HG03565 (cell line): ENCODE results near the gene NDRG2.
"Not testable (repeated sequence)": the region's sequence is repeated elsewhere in the genome, so short reads cannot be mapped to it uniquely, and the experiment has no call there.

Experiments used
- ATAC-seq: cut with Tn5 transposase; IDR thresholded peaks from one replicate; pipeline ENCODE4 v1.9.1; 2021; ENCODE audit warnings: mild to moderate bottlenecking, moderate library complexity; ENCODE audit not compliant: unreplicated experiment

The NDRG2 gene

GRCh38 chr14:21056520-21057163, 31.8 kb upstream of the NDRG2 start:
- no peak for ATAC-seq

- ATAC-seq: no peak
Observed at GRCh38 chr14:21055432-21056117, 30.7 kb upstream of the NDRG2 start.

GRCh38 chr14:21054768-21055145, 29.9 kb upstream of the NDRG2 start:
- ATAC-seq: no peak

GRCh38 chr14:21054123-21054767, 29.4 kb upstream of the NDRG2 start:
- no peak for ATAC-seq

GRCh38 chr14:21053184-21054122, 28.6 kb upstream of the NDRG2 start:
- ATAC-seq: no peak

- ATAC-seq: no peak
Observed at GRCh38 chr14:21050597-21050996, 25.7 kb upstream of the NDRG2 start.

GRCh38 chr14:21049271-21049673, 24.4 kb upstream of the NDRG2 start:
- ATAC-seq: no peak

DNA sequence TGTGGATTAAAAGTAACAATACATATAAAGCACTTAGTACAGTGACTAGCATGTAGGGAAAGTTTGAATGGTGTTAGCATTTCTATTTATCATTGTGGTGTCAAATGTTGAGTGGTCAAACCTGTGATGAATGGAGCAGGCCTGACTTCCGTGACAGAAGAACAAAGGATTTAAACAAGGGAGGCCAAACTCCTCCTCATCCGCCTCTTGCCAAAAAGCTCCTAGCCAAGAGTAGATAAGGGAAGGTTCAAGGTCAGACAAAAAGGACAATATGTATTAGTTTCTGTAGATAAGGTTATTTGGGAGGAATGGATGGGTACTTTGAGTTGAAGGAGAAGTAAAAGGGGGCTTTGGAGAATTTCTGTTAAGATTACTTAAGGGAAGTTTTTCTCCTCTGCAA, 23.8 kb upstream of the NDRG2 start:
- no peak for ATAC-seq

DNA sequence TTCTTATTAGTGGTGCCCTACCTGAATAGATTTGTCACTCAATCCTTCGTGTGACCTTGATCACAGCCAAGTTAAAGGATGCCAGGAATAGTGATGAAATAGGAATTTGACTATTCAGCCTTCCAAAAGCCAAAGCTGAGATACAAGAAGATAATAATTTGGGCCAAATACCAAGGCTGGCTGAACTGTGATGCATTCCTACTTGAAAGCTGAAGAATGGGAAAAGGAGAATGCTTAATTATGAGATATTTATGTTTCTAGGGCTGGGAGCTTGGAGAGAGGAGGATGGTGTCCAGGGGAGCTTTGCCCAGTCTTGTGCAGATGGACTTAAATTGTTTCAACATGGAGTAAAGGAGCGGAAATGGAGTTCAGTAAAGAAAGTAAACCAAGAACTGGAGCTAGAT, 22.5 kb upstream of the NDRG2 start:
- ATAC-seq: no peak

DNA sequence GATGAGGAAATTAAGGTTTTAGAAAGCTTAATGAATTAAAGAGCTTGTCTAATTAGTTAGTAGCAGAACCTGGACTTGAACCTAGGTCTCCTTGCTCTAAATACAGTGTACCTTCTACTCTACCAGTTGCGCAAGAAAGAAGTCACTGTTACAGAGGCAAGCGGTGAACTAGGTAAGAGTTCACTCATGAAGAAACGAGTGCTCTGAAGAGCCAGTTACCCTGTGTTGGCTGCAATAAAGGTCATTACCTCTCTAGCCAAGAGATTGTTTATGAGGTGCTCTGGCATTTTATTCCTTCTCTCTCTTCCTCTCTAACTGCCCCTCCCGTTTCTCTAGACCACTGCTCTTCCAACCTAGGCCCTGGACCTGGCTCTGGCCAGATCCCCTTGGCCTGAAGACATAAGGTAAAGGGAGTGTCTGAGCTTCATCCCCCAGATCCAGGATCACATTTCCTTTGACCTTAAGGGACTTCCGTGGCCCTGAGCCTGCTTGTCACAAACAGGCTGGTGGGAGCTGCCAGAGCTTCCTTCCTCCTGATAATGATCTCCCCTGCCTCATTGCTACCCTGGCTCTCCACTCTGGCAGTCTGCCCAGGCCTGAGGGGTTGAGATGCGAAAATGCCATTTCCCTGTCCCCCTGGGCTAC, 19.2 kb upstream of the NDRG2 start:
- ATAC-seq: no peak

DNA sequence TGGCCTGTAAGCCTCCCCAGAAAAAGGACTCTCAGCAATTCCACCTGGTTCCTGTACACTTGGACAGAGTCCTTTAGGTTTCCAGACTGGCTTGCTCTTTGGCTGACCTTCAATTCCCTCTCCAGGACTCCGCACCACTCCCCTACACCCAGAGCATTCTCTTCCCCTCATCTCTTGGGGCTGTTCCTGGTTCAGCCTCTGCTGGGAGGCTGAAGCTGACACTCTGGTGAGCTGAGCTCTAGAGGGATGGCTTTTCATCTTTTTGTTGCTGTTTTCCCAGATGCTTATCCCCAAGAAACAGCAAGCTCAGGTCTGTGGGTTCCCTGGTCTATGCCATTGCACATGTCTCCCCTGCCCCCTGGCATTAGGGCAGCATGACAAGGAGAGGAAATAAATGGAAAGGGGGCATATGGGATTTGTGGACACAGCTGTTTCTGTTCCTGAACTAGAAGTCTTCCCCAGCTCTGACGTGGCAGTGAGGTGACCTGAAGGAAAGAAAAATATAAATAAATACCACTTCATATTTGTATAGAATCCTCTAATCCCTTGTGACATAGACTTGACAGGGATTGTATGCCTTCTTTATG, 18.6 kb upstream of the NDRG2 start:
- no peak for ATAC-seq

DNA sequence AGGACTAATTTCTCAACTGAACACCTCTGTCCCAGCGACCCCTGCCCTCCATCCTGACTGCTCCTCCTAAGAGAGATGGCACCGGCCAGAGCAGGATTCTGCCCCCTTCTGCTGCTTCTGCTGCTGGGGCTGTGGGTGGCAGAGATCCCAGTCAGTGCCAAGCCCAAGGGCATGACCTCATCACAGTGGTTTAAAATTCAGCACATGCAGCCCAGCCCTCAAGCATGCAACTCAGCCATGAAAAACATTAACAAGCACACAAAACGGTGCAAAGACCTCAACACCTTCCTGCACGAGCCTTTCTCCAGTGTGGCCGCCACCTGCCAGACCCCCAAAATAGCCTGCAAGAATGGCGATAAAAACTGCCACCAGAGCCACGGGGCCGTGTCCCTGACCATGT, 18.1 kb upstream of the NDRG2 start:
- no peak for ATAC-seq

GRCh38 chr14:21041676-21042433, 17.0 kb upstream of the NDRG2 start, which contains the start of gene RNASE7:
Gene RNASE7 (plus strand): TSS chr14:21042362. CDS start chr14:21042993, 631 bp downstream.
- ATAC-seq: no peak

DNA sequence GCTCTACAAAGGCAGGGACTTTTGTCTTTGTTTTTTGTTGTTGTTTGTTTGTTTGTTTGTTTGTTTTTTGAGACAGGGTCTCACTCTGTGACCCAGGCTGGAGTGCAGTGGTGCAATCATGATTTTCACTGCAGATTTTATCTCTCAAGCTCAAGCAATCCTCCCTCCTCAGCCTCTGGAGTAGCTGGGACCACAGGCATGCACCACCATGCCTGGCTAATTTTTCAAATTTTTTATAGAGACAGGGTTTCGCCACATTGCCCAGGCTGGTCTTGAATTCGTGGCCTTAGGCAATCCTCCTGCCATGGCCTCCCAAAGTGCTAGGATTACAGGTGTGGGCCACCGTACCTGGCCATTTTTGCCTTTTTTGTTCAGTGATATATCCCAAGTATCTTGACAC, 16.1 kb upstream of the NDRG2 start:
- not testable (repeated sequence) for ATAC-seq

- no peak for ATAC-seq
Observed at GRCh38 chr14:21040370-21040925, 15.6 kb upstream of the NDRG2 start.

DNA sequence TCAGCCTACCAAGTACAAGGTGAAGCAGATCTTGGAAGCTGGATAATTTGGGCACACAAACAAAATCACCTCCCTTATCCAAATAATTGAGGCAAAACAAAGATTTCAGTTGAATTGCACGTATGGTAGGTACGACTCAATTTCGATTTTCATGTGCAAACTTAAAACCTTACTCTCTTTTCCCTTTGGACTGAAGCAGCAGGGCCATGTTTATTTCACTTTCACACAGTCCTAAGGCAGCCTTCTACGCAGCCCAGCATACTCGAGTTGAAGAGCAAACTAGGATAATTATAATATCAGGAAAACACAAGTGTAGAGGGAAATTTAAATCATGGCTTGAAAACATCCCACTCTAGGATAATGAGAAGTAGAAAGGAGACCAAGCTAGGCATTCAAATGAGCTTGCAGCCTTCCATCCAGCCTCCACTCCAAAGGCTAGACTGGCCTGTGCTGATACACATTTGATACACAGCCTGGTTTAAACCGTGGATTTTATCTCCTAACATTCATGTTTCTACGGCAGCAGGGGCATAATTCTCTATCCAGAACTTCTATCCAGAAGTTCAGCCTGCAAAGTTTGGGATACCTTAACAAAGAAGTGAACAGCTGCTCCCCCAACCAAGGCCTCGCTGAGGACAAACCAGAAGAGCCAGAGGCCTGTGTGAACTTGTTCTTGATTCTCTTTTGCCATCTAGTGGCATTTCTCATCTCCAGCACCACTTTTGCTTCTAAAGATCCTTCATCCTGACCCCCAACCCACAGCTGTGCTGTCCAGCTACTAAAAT, 14.9 kb upstream of the NDRG2 start:
- no peak for ATAC-seq

DNA sequence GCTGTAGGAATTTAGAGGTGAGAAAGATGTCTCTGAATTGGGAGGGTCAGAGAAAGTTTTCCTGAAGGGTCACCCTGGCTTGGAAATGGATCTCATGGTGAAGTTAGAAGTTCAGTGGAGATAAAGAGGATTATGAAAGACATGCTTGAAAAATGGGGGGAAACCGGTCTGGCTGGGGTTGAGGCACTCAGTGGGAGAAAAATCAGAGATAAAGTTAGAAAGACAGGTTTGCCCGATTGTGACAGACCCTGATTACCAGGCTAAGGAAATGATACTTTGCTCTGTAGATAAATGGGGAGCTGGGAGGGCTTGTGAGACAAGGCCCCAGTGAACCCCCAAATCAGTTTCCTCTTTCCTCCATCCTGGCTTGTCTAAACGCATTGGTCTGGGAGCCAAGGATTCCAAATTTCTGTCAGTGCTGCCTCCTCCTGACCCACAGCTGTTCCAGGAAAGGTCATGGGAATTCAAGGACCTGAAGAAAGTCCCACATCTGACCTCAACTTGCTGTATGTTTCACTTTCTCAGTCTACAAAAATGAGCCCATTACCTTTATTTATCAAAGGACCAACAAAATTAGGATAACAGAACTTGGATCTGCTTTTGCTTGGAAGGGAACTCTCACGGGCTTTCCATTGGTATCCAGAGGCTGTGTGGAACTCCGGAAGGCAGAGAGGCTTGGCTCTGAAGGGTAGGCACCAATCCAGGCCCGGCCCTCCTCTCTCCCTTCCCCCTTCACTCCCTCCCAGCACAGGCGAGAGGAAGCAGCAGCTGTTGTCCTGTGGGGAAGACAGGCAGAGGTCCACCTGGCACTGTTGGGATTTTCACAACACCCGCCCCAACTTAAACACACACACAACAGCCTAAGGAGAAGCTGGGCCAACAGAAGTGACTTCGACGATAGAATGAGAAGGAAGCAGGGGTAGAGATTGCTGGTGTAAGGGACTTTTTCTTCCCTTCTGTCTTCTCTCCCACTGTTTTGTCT, 13.9 kb upstream of the NDRG2 start:
- ATAC-seq: no peak
